Measurements from ENCODE around the gene ROR1. TPM values are rescaled to one million over a fixed set of nuclear protein-coding genes. Genes with fewer than 3 reads are reported as not detected.
A peak's percentile ranks its signal among the peaks of the same experiment; 100 is the strongest.

ROR1 gene
- total RNA-seq, 2 experiments from 2014 or later, result not detected

DNA sequence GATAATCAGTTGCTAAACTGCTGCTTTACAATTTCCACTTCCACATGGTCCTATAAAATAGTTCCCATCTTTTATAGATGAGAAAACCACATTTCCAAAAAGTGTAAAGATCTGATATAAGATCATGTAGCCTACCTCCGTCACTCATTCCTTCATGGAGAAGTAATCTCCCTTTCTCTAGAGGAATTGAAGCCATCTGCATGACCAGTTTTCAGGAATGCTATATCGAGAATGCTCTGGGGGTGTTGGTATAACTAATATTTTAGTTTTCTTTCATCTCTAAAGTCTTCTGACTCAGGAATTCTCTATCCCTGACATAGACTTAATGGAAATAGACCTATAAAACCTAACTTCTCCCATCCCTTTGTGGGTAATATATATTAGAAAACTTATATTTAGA, 256.6 kb downstream of the ROR1 start:
- Mint-ChIP-seq H3K27me3 (no peaks in the 10 kb centered on the region), H3K4me1 (no peaks in the 10 kb centered on the region), H3K36me3 (ENCODE audit: low read depth) (no peaks in the 10 kb centered on the region), H3K4me3 (no peak overlapping the region), H3K27ac (no peak overlapping the region), H3K9me3 (no peaks in the 10 kb centered on the region)
- POLR2A ChIA-PET, result no interaction called here
- CTCF ChIA-PET, result no interaction called here
- no peak for DNase-seq

- Mint-ChIP-seq H3K36me3 (ENCODE audit: low read depth) (no peaks in the 10 kb centered on the region), H3K4me3 (no peak overlapping the region), H3K27me3 (no peaks in the 10 kb centered on the region), H3K27ac (no peak overlapping the region), H3K4me1 (no peaks in the 10 kb centered on the region), H3K9me3 (no peaks in the 10 kb centered on the region)
- ChIA-PET POLR2A (no interaction called here), CTCF (no interaction called here)
- DNase-seq, result no peak
These were observed 257.4 kb downstream of the ROR1 start for GRCh38 chr1:64031236-64031635.

GRCh38 chr1:64033667-64034220, 259.9 kb downstream of the ROR1 start:
- no peaks in the 10 kb centered on the region for H3K9me3 Mint-ChIP-seq
- no peak overlapping the region for H3K4me3 Mint-ChIP-seq
- no peak for DNase-seq
- no peaks in the 10 kb centered on the region for H3K36me3 Mint-ChIP-seq (ENCODE audit: low read depth)
- H3K4me1 Mint-ChIP-seq, result no peaks in the 10 kb centered on the region
- H3K27ac Mint-ChIP-seq, result no peak overlapping the region
- ChIA-PET POLR2A (no interaction called here), CTCF (interaction anchor here (0.6 kb wide), 1 partner anchor 803 kb away, joined by 3 read pairs; no protein-coding TSS in a partner anchor)
- no peaks in the 10 kb centered on the region for H3K27me3 Mint-ChIP-seq

GRCh38 chr1:64036549-64036948, 262.7 kb downstream of the ROR1 start:
- DNase-seq, result no peak
- Mint-ChIP-seq H3K9me3 (no peaks in the 10 kb centered on the region), H3K27ac (no peak overlapping the region), H3K4me3 (no peak overlapping the region), H3K27me3 (no peaks in the 10 kb centered on the region), H3K36me3 (ENCODE audit: low read depth) (no peaks in the 10 kb centered on the region), H3K4me1 (no peaks in the 10 kb centered on the region)
- CTCF ChIA-PET, result no interaction called here
- POLR2A ChIA-PET, result no interaction called here

GRCh38 chr1:64038119-64038518, 264.3 kb downstream of the ROR1 start:
- no peak overlapping the region for H3K4me3 Mint-ChIP-seq
- no peak for DNase-seq
- H3K27me3 Mint-ChIP-seq, result no peaks in the 10 kb centered on the region
- no peaks in the 10 kb centered on the region for H3K36me3 Mint-ChIP-seq (ENCODE audit: low read depth)
- peak overlapping the region; percentile 60 for H3K27ac Mint-ChIP-seq
- ChIA-PET POLR2A (no interaction called here), CTCF (no interaction called here)
- no peaks in the 10 kb centered on the region for H3K4me1 Mint-ChIP-seq
- H3K9me3 Mint-ChIP-seq, result no peaks in the 10 kb centered on the region

DNA sequence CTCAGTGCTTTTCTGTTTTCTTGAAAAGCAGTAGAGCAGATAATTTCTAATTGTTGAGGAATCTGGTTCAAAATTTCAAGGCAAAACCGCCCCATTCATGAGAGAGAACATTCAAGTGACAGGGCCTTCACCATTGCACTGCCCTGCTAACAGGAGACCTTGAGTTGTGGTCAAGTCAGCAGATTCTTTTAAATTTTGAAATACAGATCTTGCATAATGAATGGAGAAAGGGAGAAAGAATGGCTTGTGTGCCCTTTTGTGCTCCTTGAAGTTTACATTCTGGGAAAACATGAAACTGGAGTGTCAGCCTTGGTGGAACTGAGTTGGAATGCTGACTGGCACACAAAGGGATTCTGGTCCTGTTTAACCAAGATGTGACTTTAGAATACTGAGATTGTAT, 265.1 kb downstream of the ROR1 start:
- Mint-ChIP-seq H3K27me3 (no peaks in the 10 kb centered on the region), H3K36me3 (ENCODE audit: low read depth) (no peaks in the 10 kb centered on the region), H3K4me3 (no peak overlapping the region), H3K27ac (no peak overlapping the region), H3K9me3 (no peaks in the 10 kb centered on the region), H3K4me1 (no peaks in the 10 kb centered on the region)
- no peak for DNase-seq
- ChIA-PET POLR2A (no interaction called here), CTCF (no interaction called here)

DNA sequence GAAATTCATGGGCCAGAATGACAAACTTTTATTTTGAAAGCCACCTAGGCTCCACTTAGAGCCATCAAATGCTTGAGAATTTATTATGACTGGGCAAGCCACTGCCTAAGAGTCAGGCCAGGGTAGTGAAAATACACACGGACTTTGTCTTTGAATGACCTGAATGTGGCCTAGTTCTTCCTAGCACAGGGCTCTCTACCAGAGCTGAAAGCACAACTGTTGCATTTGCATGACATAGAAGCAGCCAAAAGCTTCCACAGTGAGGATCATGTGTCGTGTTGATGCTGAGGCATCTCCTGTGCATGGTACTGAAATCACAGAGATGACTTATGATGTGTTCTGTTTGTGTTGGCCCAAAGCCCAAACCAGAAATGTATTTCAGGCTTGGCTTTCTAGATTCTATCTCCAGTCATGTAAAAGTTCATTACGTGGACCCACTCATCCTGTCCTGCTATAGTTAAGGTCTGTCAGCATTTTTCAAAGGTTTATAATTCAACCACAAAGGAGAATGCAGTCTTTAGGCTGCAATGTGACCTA, 265.6 kb downstream of the ROR1 start:
- CTCF ChIA-PET, result no interaction called here
- DNase-seq, result no peak
- Mint-ChIP-seq H3K4me3 (no peak overlapping the region), H3K27me3 (no peaks in the 10 kb centered on the region), H3K9me3 (no peaks in the 10 kb centered on the region), H3K27ac (no peak overlapping the region), H3K4me1 (no peaks in the 10 kb centered on the region), H3K36me3 (ENCODE audit: low read depth) (no peaks in the 10 kb centered on the region)
- POLR2A ChIA-PET, result no interaction called here

DNA sequence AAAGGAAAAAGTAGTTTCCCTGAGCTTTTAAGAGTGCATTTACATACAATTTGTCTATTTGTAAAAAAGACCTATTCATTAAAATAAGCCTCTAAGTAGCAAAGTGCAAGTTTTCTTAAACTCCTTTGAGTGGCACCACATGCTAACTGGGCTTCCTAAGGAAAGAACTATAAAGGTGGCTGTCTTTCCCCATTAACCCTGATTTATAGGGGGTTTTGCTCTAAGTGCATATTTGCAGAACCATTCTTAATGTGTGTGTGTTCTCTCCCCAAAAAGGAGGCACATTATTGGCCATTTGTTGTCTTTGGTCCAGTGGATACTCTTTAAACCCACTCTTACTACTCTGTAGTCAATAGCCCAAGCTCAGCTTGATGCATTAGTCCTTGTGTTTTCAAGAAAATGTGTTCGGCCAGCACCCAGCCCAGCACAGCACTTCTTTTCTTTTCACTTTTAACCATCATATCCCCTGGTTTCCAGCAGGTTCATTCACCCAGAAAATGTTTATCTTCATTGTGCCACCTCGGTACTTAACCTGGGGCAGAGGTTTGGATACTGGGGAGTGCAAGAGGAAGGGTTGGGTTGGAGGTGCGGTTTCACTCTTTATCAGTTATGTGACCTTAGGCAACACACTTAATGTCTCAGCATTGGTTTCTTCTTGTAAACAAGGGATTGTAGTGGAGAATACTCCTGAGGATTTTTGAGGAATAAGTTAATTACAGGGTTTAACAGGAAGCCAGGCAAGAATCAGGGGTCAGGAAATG, 267.7 kb downstream of the ROR1 start:
- H3K4me3 Mint-ChIP-seq, result no peak overlapping the region
- CTCF ChIA-PET, result no interaction called here
- no peaks in the 10 kb centered on the region for H3K9me3 Mint-ChIP-seq
- DNase-seq, result no peak
- H3K27me3 Mint-ChIP-seq, result no peaks in the 10 kb centered on the region
- no peak overlapping the region for H3K27ac Mint-ChIP-seq
- H3K36me3 Mint-ChIP-seq (ENCODE audit: low read depth), result no peaks in the 10 kb centered on the region
- POLR2A ChIA-PET, result no interaction called here
- H3K4me1 Mint-ChIP-seq, result no peaks in the 10 kb centered on the region

DNA sequence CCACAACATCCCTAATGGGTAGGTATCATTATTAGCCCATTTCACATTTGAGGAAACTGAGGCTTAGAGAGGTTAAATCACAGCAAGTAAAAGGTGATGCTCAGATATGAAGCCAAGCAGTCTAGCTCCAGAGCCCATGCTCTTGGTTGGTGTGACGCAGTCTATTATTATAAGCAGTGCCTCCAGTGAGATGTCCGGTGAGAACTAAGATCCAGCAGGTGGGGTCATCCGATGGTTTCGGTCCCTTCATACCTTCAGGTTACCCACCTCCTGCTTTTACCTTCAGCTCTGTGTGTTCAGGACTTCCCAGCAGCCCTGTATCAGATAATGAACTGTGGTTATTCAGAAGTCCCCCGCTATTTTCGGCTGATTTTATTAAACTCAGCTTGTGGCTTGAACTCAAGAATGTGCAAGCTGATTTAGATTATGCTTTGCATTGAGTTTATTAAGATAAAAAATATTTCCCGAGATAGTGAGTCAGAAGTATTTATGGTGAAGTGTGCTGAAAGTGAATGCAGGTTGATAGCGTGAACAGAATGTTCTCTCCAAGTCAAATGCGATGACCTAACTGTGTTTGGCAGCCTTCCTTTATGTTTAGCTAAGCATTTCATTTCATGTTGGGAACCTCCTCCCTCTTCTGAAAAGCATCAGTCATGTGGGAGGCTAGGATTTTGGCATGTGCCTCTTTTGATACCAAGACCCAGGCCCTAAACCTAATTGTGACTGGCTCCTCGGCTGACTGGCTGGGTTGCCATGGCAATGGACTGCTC, 268.7 kb downstream of the ROR1 start:
- DNase-seq, result no peak
- Mint-ChIP-seq H3K4me3 (no peak overlapping the region), H3K4me1 (no peaks in the 10 kb centered on the region), H3K9me3 (no peaks in the 10 kb centered on the region), H3K27ac (no peak overlapping the region), H3K36me3 (ENCODE audit: low read depth) (no peaks in the 10 kb centered on the region), H3K27me3 (no peaks in the 10 kb centered on the region)
- CTCF ChIA-PET, result no interaction called here
- POLR2A ChIA-PET, result no interaction called here

DNA sequence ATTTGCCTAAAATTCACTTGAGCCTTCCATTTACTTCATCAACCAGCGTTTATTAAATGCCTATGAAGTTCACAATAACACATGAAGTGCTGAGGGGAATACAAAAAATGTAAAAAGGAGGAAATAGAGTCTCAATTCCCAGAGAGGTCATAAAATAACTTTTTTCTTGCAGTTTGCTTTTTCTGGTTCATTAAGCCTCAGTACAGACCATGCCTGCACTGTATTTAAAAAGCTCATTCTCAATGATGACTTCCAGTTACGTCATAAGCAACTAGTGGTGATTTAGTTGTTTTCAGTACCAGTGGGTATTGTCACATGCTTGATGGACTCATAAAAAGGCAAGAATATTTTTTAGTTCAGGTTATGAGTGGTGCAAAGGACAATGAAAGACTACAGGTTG, 269.5 kb downstream of the ROR1 start:
- ChIA-PET CTCF (no interaction called here), POLR2A (no interaction called here)
- Mint-ChIP-seq H3K27ac (no peak overlapping the region), H3K9me3 (no peaks in the 10 kb centered on the region), H3K4me3 (no peak overlapping the region), H3K27me3 (no peaks in the 10 kb centered on the region), H3K36me3 (ENCODE audit: low read depth) (no peaks in the 10 kb centered on the region), H3K4me1 (no peaks in the 10 kb centered on the region)
- no peak for DNase-seq

DNA sequence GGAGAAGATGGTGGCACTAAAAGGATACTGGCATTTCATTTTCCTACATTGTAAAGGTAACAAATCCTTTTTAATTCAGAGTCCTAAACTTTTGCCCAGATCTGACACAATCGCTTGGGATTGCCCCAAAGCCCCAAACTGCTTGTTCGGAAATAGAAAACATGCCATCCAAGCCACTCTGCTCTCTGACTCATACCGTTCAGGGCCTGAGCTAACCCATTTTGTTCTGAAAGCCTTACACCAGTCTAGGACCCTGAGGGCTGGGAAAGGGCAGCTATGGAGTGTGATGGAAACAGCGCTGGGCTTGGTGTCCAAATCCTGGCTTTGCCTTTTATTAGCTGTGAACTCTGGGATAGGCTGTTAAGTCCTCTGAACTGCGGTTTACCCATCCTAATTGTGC, 270.2 kb downstream of the ROR1 start:
- ChIA-PET CTCF (no interaction called here), POLR2A (no interaction called here)
- H3K9me3 Mint-ChIP-seq, result no peaks in the 10 kb centered on the region
- no peak overlapping the region for H3K4me3 Mint-ChIP-seq
- H3K27me3 Mint-ChIP-seq, result no peaks in the 10 kb centered on the region
- no peaks in the 10 kb centered on the region for H3K36me3 Mint-ChIP-seq (ENCODE audit: low read depth)
- no peak for DNase-seq
- H3K4me1 Mint-ChIP-seq, result no peaks in the 10 kb centered on the region
- H3K27ac Mint-ChIP-seq, result no peak overlapping the region

- CTCF ChIA-PET, result no interaction called here
- H3K4me3 Mint-ChIP-seq, result no peak overlapping the region
- no peaks in the 10 kb centered on the region for H3K27me3 Mint-ChIP-seq
- POLR2A ChIA-PET, result no interaction called here
- DNase-seq, result no peak
- no peaks in the 10 kb centered on the region for H3K9me3 Mint-ChIP-seq
- no peaks in the 10 kb centered on the region for H3K4me1 Mint-ChIP-seq
- no peaks in the 10 kb centered on the region for H3K36me3 Mint-ChIP-seq (ENCODE audit: low read depth)
- no peak overlapping the region for H3K27ac Mint-ChIP-seq
These were observed 272.4 kb downstream of the ROR1 start for GRCh38 chr1:64046243-64046642.

- Mint-ChIP-seq H3K4me1 (no peaks in the 10 kb centered on the region), H3K4me3 (no peak overlapping the region), H3K36me3 (ENCODE audit: low read depth) (no peaks in the 10 kb centered on the region), H3K27me3 (no peaks in the 10 kb centered on the region), H3K27ac (no peak overlapping the region), H3K9me3 (no peaks in the 10 kb centered on the region)
- ChIA-PET CTCF (no interaction called here), POLR2A (no interaction called here)
- no peak for DNase-seq
These were observed 273.1 kb downstream of the ROR1 start for GRCh38 chr1:64046891-64047290.
